ENCODE results near the gene IGFLR1. TPM values are rescaled to one million over a fixed set of nuclear protein-coding genes. Genes with fewer than 3 reads are reported as not detected.

IGFLR1 gene
- polyA plus RNA-seq, 1 of the 3 experiments (the other 2 are of a cell fraction): 5.6 TPM

DNA sequence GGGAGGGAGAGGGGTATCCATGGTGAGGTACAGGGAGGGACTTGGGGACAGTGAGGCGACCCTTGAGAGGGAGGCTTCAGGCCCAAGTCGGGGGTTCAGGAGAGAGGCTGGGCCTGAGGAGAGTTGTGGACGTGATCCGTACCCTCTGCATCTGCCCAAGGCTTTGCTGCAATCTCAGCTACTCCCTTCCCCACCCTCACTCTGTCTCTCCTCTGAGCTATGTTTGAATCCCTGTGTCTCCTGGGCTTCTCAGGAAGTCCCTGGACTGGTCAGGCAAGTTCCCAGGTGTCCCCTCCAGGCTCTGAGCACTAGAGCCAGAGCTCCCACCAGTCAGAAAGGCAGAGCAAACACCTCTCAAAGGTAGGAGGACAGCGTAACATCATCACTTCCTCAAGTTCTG is 7.9 kb upstream of the IGFLR1 start (continued):
- TF ChIP-seq EZH2phosphoT487 (IDR thresholded peaks at IDR 0.05; ENCODE audit: borderline replicate concordance, low read depth) (no peak), TAF1 (IDR thresholded peaks at IDR 0.05; ENCODE audit: borderline replicate concordance, low read depth, low read length) (no peak), RCOR1 (IDR thresholded peaks at IDR 0.05; ENCODE audit: low read length) (no peak), NRF1 (IDR thresholded peaks at IDR 0.05; ENCODE audit: low read depth, low read length) (no peak)
- TF ChIP-seq, protein P1, sequence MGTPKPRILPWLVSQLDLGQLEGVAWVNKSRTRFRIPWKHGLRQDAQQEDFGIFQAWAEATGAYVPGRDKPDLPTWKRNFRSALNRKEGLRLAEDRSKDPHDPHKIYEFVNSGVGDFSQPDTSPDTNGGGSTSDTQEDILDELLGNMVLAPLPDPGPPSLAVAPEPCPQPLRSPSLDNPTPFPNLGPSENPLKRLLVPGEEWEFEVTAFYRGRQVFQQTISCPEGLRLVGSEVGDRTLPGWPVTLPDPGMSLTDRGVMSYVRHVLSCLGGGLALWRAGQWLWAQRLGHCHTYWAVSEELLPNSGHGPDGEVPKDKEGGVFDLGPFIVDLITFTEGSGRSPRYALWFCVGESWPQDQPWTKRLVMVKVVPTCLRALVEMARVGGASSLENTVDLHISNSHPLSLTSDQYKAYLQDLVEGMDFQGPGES (IDR thresholded peaks at IDR 0.05; ENCODE audit: low read depth, low read length): no peak
- TF ChIP-seq, protein P2, sequence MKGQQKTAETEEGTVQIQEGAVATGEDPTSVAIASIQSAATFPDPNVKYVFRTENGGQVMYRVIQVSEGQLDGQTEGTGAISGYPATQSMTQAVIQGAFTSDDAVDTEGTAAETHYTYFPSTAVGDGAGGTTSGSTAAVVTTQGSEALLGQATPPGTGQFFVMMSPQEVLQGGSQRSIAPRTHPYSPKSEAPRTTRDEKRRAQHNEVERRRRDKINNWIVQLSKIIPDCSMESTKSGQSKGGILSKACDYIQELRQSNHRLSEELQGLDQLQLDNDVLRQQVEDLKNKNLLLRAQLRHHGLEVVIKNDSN (IDR thresholded peaks at IDR 0.05; ENCODE audit: borderline replicate concordance, low read depth): no peak

DNA sequence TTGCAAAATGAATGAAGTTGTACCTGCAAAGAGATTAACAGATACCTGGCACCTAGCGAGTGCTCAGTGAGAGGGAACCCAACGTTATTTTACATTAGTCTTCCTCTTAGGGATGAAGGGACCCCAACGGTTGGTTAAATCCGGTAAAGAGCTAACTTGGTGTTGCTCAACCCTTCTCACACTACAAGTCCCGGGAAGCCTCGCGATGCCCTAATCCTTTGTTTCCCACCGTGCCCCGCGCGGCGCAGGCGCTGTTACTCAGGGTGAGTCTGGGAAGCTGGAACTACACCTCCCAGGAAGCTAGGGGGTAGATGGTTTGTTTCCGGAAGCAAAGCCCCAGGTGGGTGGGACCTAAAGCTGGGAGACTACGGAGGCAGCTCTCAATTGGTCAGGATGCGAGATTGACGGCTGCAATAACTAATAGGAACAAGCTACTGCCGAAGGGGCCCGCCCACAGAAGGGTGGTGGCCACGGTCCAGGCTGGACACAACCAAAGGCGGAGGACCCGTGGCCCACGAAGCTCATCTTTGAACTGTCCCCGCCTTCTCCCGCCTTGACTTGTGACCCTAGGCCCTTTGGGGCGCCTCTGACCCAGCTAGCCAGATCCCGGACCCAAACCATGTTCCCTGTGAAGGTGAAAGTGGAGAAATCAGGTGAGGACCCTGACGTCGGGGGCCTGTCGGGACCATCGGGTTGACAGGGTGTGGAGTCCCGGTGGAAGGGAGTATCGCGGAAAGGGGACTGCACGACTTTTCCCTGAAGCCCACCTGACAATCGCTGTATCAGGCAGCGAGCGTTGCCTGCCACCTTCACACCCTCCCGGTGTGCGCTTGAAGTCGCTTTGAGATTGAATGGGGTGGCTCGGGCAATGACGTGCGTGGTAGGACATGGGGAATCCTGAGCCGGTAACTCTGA is 6.1 kb upstream of the IGFLR1 start, which contains the start of gene LIN37:
Gene LIN37 (plus strand): TSS at position 471 of the 915 bp plus-strand sequence. CDS start 149 bp downstream, at position 620.
- Histone ChIP-seq H4K20me1 (ENCODE audit: insufficient read depth) (no peaks in the 10 kb centered on the region), H3K9ac (peak within 1 kb of the TSS; percentile 93), H3F3A (replicated peaks; ENCODE audit: insufficient read depth) (peaks cover 14% of the 10 kb centered on the region), H3K4me1 (ENCODE audit: control insufficient read depth in 1 of 2, insufficient read depth in 2 of 2, low read depth in 1 of 2, low read length in 1 of 2) (peaks cover 13 to 21% of the 10 kb centered on the region in 2 experiments; a peak in 3 of 4 replicates), H3K4me2 (peak within 1 kb of the TSS; percentile 99), H3K36me3 (replicated peaks in 1 of 2; ENCODE audit: control insufficient read depth in 1 of 2, insufficient read depth in 2 of 2, low read length in 1 of 2) (peaks cover 9 to 19% of the 10 kb centered on the region in 2 experiments), H3K4me3 (ENCODE audit: low read depth in 2 of 2, low read length in 1 of 2) (peak within 1 kb of the TSS; percentile 88 to 99), H2AFZ (ENCODE audit: low read depth) (peak within 1 kb of the TSS; percentile 83), H3K9me3 (no peaks in the 10 kb centered on the region), H3K27ac (ENCODE audit: low read depth in 2 of 2, low read length in 1 of 2) (peak within 1 kb of the TSS; percentile 52 to 58; a peak in 3 of 4 replicates), H3K79me2 (ENCODE audit: insufficient read depth) (peaks cover 51% of the 10 kb centered on the region), H3K9me2 (no peaks in the 10 kb centered on the region), H3K27me3 (ENCODE audit: insufficient read depth) (no peaks in the 10 kb centered on the region)
- CTCF ChIA-PET: interaction anchor here (0.7 to 1.2 kb wide), 3 partner anchors 25 to 183 kb away, joined by 3 to 4 read pairs (median 3); no protein-coding TSS in a partner anchor
- POLR2A ChIA-PET: interaction anchor here (0.8 to 1.7 kb wide), 3 partner anchors 9 to 120 kb away, joined by 4 to 11 read pairs (median 7); partner anchors contain the start of genes APLP1 and HSPB6
- WGBS (ENCODE audit: low lambda C conversion rate): 2% methylated on average over 29 of the region's 45 CpGs
- TF ChIP-seq, protein P3, sequence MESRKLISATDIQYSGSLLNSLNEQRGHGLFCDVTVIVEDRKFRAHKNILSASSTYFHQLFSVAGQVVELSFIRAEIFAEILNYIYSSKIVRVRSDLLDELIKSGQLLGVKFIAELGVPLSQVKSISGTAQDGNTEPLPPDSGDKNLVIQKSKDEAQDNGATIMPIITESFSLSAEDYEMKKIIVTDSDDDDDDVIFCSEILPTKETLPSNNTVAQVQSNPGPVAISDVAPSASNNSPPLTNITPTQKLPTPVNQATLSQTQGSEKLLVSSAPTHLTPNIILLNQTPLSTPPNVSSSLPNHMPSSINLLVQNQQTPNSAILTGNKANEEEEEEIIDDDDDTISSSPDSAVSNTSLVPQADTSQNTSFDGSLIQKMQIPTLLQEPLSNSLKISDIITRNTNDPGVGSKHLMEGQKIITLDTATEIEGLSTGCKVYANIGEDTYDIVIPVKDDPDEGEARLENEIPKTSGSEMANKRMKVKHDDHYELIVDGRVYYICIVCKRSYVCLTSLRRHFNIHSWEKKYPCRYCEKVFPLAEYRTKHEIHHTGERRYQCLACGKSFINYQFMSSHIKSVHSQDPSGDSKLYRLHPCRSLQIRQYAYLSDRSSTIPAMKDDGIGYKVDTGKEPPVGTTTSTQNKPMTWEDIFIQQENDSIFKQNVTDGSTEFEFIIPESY (IDR thresholded peaks at IDR 0.05; ENCODE audit: borderline replicate concordance, low read depth): peak; percentile 96
- TF ChIP-seq RCOR1 (IDR thresholded peaks at IDR 0.05; ENCODE audit: low read length) (peak; percentile 27; the same call in 1 of the 2 replicates), RFX5 (IDR thresholded peaks at IDR 0.05; ENCODE audit: low read length) (no peak), GABPA (IDR thresholded peaks at IDR 0.05; ENCODE audit: low read depth) (peak; percentile 91), ELF1 (IDR thresholded peaks at IDR 0.05) (peak; percentile 98), MXI1 (IDR thresholded peaks at IDR 0.05; ENCODE audit: low read depth, low read length) (peak; percentile 89), NFIC (IDR thresholded peaks at IDR 0.05; ENCODE audit: borderline replicate concordance) (0 out of 2 replicates have a peak, but pooled peaks have one; percentile 17), YY1 (IDR thresholded peaks at IDR 0.05; ENCODE audit: low read depth) (peak; percentile 59; the same call in 1 of the 2 replicates), NRF1 (IDR thresholded peaks at IDR 0.05; ENCODE audit: low read depth, low read length) (peak; percentile 85), POLR2AphosphoS5 (IDR thresholded peaks at IDR 0.05; ENCODE audit: low read depth, low read length) (peak; percentile 81), JUND (IDR thresholded peaks at IDR 0.05) (no peak), RXRA (IDR thresholded peaks at IDR 0.05; ENCODE audit: borderline replicate concordance, low read depth) (no peak), GATA2 (CRISPR knock-in tag; IDR thresholded peaks at IDR 0.05) (no peak), TAF1 (IDR thresholded peaks at IDR 0.05; ENCODE audit: borderline replicate concordance, low read depth, low read length) (peak; percentile 46; the same call in 1 of the 2 replicates), CHD2 (IDR thresholded peaks at IDR 0.05; ENCODE audit: low read length, partially characterized antibody) (peak; percentile 99)
- TF ChIP-seq, protein P1 (IDR thresholded peaks at IDR 0.05; ENCODE audit: low read depth, low read length): peak; percentile 85
- TF ChIP-seq, protein P4, sequence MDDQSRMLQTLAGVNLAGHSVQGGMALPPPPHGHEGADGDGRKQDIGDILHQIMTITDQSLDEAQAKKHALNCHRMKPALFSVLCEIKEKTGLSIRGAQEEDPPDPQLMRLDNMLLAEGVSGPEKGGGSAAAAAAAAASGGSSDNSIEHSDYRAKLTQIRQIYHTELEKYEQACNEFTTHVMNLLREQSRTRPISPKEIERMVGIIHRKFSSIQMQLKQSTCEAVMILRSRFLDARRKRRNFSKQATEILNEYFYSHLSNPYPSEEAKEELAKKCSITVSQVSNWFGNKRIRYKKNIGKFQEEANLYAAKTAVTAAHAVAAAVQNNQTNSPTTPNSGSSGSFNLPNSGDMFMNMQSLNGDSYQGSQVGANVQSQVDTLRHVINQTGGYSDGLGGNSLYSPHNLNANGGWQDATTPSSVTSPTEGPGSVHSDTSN (IDR thresholded peaks at IDR 0.05): peak; percentile 100
- TF ChIP-seq, protein P5, sequence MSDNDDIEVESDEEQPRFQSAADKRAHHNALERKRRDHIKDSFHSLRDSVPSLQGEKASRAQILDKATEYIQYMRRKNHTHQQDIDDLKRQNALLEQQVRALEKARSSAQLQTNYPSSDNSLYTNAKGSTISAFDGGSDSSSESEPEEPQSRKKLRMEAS (IDR thresholded peaks at IDR 0.05; ENCODE audit: low read depth): peak; percentile 54; the same call in 1 of the 2 replicates
- peak; percentile 93 for DNase-seq
